ENCODE results near the gene DISP3. TPM values are rescaled to one million over a fixed set of nuclear protein-coding genes. Genes with fewer than 3 reads are reported as not detected.

Gene DISP3
- total and polyA plus RNA-seq, 2 experiments from 2014 or later, result not detected

DNA sequence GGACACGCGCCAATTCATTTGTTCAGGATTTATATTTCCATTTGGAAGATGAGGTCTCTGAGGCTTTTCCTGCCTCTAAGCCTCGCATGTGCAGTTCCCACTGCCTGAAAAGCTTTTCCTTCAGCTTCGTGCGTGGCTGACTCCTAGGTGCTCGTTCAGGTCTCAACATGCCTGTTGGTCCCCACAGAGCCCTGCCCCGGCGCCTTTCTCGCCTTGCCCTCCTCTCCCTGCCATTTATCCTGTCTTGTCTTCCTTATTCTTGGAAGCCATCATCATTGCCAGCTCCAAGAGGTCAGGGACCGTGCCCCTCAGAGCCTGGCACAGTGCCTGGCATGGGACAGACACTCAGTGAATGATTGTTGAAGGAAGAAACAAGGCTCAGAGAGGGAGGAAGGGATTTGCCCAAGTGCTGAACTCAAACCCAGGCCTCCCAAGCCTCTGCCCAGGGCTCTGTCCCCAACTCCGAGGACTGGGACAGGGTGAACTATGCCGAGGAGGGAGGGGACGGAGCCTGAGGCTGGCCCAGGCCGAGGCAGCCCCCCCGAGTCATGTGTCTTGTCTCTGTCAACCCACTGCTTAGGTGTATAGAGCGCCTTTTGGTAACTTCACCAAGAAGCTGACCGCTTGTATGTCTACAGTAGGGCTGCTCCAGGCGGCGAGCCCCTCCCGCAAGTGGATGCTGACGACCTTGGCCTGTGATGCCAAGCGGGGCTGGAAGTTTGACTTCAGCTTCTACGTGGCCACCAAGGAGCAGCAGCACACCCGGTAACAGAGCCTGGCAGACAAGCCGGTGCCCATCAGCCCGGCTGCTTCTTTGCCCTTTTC, 47.3 kb downstream of the DISP3 start:
- in situ Hi-C loops (cut with MboI), result no loop called here
- H3K9ac ChIP-seq, result no peak overlapping the region

DNA sequence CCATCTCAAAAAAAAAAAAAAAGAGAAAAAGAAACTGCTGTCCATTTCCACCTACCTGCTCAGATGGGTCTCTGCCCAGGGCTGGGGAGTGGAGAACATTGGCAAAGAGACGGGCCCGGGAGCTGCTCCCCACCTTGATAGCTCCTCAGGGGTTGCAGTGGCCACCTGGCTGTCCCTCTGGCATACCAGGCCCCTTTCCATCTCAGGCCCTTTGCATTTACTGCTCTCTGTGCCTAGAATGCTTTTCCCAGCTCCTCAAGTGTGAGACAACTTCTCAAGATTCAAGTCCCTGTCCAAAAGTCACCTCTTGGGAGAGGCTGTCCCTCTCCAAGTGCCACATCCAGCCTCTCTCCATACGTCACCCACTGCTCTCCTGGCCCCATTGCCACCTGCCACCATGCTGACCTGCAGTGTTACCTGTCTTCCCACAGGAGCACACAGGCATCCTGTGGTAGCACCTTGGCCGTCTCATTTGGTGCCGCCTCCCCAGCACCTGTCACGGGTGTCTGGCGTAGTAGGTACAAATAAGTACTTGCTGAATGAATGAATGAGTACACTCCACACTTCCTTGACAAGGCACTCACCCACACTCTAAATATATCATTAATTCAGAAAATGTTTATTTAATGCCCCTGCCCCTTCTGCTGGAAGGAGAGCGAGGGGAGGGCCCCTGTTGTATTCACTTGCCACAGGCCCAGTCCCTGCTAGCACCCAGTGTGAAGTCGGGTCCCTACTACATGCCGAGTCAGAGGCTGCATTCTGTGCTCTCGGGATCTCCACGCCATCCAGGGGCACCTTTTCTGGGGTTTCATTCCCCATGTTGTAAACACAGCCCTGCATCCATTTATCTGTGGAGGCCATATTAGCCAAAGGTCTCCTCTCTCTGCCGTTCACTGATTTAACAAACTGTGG, 48.8 kb downstream of the DISP3 start:
- in situ Hi-C loops (cut with MboI), result no loop called here
- no peaks in the 10 kb centered on the region for H3K27me3 ChIP-seq (replicated peaks; ENCODE audit: insufficient read depth)
- H3K27ac ChIP-seq, result no peak overlapping the region
- H3K9me2 ChIP-seq (ENCODE audit: insufficient read depth), result no peaks in the 10 kb centered on the region
- H3F3A ChIP-seq (ENCODE audit: insufficient read depth), result no peaks in the 10 kb centered on the region
- no peaks in the 10 kb centered on the region for H4K20me1 ChIP-seq (ENCODE audit: insufficient read depth)
- no peak overlapping the region for H3K9ac ChIP-seq
- no peaks in the 10 kb centered on the region for H3K36me3 ChIP-seq (ENCODE audit: low read depth)
- H3K4me3 ChIP-seq, result no peak overlapping the region
- no peak overlapping the region for H2AFZ ChIP-seq
- no peaks in the 10 kb centered on the region for H3K9me3 ChIP-seq (ENCODE audit: low read depth)
- DNase-seq, result no peak
- no peaks in the 10 kb centered on the region for H3K79me2 ChIP-seq (ENCODE audit: insufficient read depth)
- H3K4me1 ChIP-seq (ENCODE audit: insufficient read depth), result no peaks in the 10 kb centered on the region
- TF ChIP-seq EZH2 (IDR thresholded peaks at IDR 0.05; ENCODE audit: insufficient read depth, poor library complexity, severe bottlenecking), result no peak
- no peak for TF ChIP-seq EZH2phosphoT487 (IDR thresholded peaks at IDR 0.05; ENCODE audit: insufficient read depth, low read depth)
- no peak overlapping the region for H3K4me2 ChIP-seq (ENCODE audit: unreplicated experiment)
- 56% methylated on average over 13 of the region's 13 CpGs for whole genome bisulfite sequencing, 2 experiments (ENCODE audit: low coverage in 1 of 2, low lambda C conversion rate in 2 of 2, missing lambda C conversion rate in 2 of 2)

More for the DNA sequence above, 47.3 kb downstream of the DISP3 start:
- Histone ChIP-seq H3K36me3 (ENCODE audit: low read depth) (no peaks in the 10 kb centered on the region), H3K4me1 (ENCODE audit: insufficient read depth) (no peaks in the 10 kb centered on the region), H3K27ac (no peak overlapping the region), H4K20me1 (ENCODE audit: insufficient read depth) (no peaks in the 10 kb centered on the region), H2AFZ (no peak overlapping the region), H3K4me3 (no peak overlapping the region), H3K4me2 (ENCODE audit: unreplicated experiment) (no peak overlapping the region), H3K27me3 (replicated peaks; ENCODE audit: insufficient read depth) (no peaks in the 10 kb centered on the region), H3K9me3 (ENCODE audit: low read depth) (no peaks in the 10 kb centered on the region), H3K9me2 (ENCODE audit: insufficient read depth) (no peaks in the 10 kb centered on the region), H3F3A (ENCODE audit: insufficient read depth) (no peaks in the 10 kb centered on the region), H3K79me2 (ENCODE audit: insufficient read depth) (no peaks in the 10 kb centered on the region)
- no peak for DNase-seq
- WGBS, 2 experiments (ENCODE audit: low coverage in 1 of 2, low lambda C conversion rate in 2 of 2, missing lambda C conversion rate in 2 of 2), result 42 to 46% methylated on average over 26 of the region's 26 CpGs
- TF ChIP-seq EZH2 (IDR thresholded peaks at IDR 0.05; ENCODE audit: insufficient read depth, poor library complexity, severe bottlenecking) (no peak), EZH2phosphoT487 (IDR thresholded peaks at IDR 0.05; ENCODE audit: insufficient read depth, low read depth) (no peak)

DNA sequence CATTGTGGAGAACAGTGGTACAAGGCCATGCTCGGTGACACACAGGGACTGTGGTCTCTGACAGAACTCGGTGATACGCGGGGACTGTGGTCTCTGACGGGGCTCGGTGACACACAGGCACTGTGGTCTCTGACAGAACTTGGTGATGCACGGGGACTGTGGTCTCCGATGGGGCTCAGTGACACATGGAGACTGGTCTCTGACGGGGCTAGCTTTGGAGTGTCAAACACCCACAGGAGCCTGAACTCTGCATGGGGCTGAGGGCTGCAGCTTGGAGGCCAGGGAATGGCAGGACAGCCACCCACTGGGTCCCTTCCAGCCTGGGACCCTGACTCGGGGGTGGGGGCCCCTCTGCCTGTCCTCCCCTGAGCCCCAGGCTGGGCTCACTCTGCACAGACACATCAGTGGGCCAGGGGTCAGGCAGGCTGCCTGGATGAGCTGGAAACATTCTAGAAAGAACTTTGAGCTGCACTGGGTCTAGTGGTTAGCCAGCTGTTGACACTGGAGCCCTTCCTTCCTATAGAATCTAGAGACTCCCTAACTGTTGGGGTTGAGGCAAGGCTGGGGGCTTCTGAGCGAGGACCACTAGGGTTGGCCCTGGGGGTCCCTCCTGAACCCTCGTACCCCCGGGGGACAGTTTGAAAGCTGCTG, 49.8 kb downstream of the DISP3 start:
- 42 to 48% methylated on average over 13 of the region's 13 CpGs for WGBS, 2 experiments (ENCODE audit: low coverage in 1 of 2, low lambda C conversion rate in 2 of 2, missing lambda C conversion rate in 2 of 2)
- TF ChIP-seq EZH2phosphoT487 (IDR thresholded peaks at IDR 0.05; ENCODE audit: insufficient read depth, low read depth) (no peak), EZH2 (IDR thresholded peaks at IDR 0.05; ENCODE audit: insufficient read depth, poor library complexity, severe bottlenecking) (no peak)

DNA sequence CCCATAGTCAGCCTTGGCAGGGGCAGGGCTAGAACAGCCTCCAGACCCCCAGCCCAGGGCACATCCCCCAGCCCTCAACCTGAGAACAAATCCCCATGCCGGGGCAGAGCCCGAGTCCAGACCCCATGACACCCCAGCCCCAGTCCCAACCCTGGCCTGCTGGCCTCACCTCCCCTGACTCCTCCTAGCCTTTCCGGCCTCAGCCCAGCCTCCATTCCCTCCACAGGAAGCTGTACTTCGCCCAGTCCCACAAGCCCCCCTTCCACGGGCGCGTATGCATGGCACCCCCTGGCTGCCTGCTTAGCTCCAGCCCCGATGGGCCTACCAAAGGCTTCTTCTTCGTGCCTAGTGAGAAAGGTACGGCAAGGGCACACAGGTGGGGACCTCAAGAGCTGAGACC, 50.4 kb downstream of the DISP3 start:
- Histone ChIP-seq H2AFZ (no peak overlapping the region), H3F3A (ENCODE audit: insufficient read depth) (no peaks in the 10 kb centered on the region), H3K4me2 (ENCODE audit: unreplicated experiment) (no peak overlapping the region), H3K79me2 (ENCODE audit: insufficient read depth) (no peaks in the 10 kb centered on the region), H3K9me2 (ENCODE audit: insufficient read depth) (no peaks in the 10 kb centered on the region), H3K27ac (no peak overlapping the region), H3K9ac (no peak overlapping the region), H3K4me1 (ENCODE audit: insufficient read depth) (no peaks in the 10 kb centered on the region), H3K9me3 (ENCODE audit: low read depth) (no peaks in the 10 kb centered on the region), H4K20me1 (ENCODE audit: insufficient read depth) (no peaks in the 10 kb centered on the region), H3K27me3 (replicated peaks; ENCODE audit: insufficient read depth) (no peaks in the 10 kb centered on the region), H3K36me3 (ENCODE audit: low read depth) (no peaks in the 10 kb centered on the region), H3K4me3 (no peak overlapping the region)
- 54 to 63% methylated on average over 8 to 10 of the region's 10 CpGs for WGBS, 2 experiments (ENCODE audit: low coverage in 1 of 2, low lambda C conversion rate in 2 of 2, missing lambda C conversion rate in 2 of 2)
- no peak for TF ChIP-seq EZH2phosphoT487 (IDR thresholded peaks at IDR 0.05; ENCODE audit: insufficient read depth, low read depth)
- no peak for TF ChIP-seq EZH2 (IDR thresholded peaks at IDR 0.05; ENCODE audit: insufficient read depth, poor library complexity, severe bottlenecking)
- DNase-seq, result no peak
- in situ Hi-C loops (cut with MboI), result no loop called here

More for the DNA sequence above, 49.8 kb downstream of the DISP3 start:
- in situ Hi-C loops (cut with MboI), result no loop called here
- no peaks in the 10 kb centered on the region for H3K9me3 ChIP-seq (ENCODE audit: low read depth)
- DNase-seq, result no peak
- no peaks in the 10 kb centered on the region for H3K27me3 ChIP-seq (replicated peaks; ENCODE audit: insufficient read depth)
- H3K4me1 ChIP-seq (ENCODE audit: insufficient read depth), result no peaks in the 10 kb centered on the region
- H3K9me2 ChIP-seq (ENCODE audit: insufficient read depth), result no peaks in the 10 kb centered on the region
- H4K20me1 ChIP-seq (ENCODE audit: insufficient read depth), result no peaks in the 10 kb centered on the region
- no peaks in the 10 kb centered on the region for H3F3A ChIP-seq (ENCODE audit: insufficient read depth)
- no peaks in the 10 kb centered on the region for H3K36me3 ChIP-seq (ENCODE audit: low read depth)
- H3K79me2 ChIP-seq (ENCODE audit: insufficient read depth), result no peaks in the 10 kb centered on the region
- no peak overlapping the region for H3K9ac ChIP-seq
- no peak overlapping the region for H3K4me2 ChIP-seq (ENCODE audit: unreplicated experiment)
- H2AFZ ChIP-seq, result no peak overlapping the region
- H3K4me3 ChIP-seq, result no peak overlapping the region
- H3K27ac ChIP-seq, result no peak overlapping the region

Measured in GM23248 (cell line).